PC-9 (cell line): ENCODE measurements around the gene AUTS2. TPM values are rescaled to one million over a fixed set of nuclear protein-coding genes. Genes with fewer than 3 reads are reported as not detected.

Experiments used
- BruUV-seq: library from RNA; stranded (reverse); fragments of 400-500 nt; replicated peaks from 2 replicates; lab custom pipeline; 2021; lab: Mats Ljungman, UMichigan
- CTCF ChIA-PET: fragments of 300-600 bp; sonication (Branson Sonifier 250); formaldehyde crosslinking; loops from one replicate; lab custom pipeline; 2022; ENCODE audit warnings: antibody characterized with exemption; lab: Charles Lee
- POLR2A ChIA-PET: fragments of 300-600 bp; sonication (Branson Sonifier 250); formaldehyde crosslinking; loops from one replicate; lab custom pipeline; 2022; ENCODE audit warnings: antibody characterized with exemption; ENCODE audit not compliant: unreplicated experiment; lab: Charles Lee
- DNase-seq, 2 experiments: peaks; one replicate each; pipeline versions ENCODE4 v3.0.0 to v3.0.0-alpha.2; 2015 to 2022; ENCODE audit warnings: mixed read lengths in 1 of 2
- H2AFZ ChIP-seq: fragments of 200-600 bp; sonication (generic); 2 replicates; pipeline ENCODE4 v1.8.1; 2017; ENCODE audit warnings: antibody characterized with exemption
- H3F3A ChIP-seq: fragments of 200-600 bp; sonication (generic); 2 replicates; pipeline ENCODE4 v1.8.1; 2017; ENCODE audit warnings: antibody characterized with exemption, mild to moderate bottlenecking, low read depth; ENCODE audit not compliant: insufficient read depth
- H3K27ac ChIP-seq: fragments of 200-600 bp; sonication (generic); 2 replicates; pipeline ENCODE4 v1.6.1; 2016; ENCODE audit warnings: mixed run types
- H3K27me3 ChIP-seq: fragments of 200-600 bp; sonication (generic); 2 replicates; pipeline ENCODE4 v1.6.1; 2016; ENCODE audit warnings: low read depth, mixed run types; ENCODE audit not compliant: insufficient read depth
- H3K36me3 ChIP-seq: fragments of 200-600 bp; sonication (generic); 2 replicates; pipeline ENCODE4 v1.6.1; 2016; ENCODE audit warnings: low read depth, mixed run types
- H3K4me1 ChIP-seq: fragments of 200-600 bp; sonication (generic); replicated peaks from 2 replicates; pipeline ENCODE4 v1.6.1; 2016; ENCODE audit warnings: mixed run types; ENCODE audit not compliant: insufficient read depth
- H3K4me2 ChIP-seq: fragments of 200-600 bp; sonication (generic); 2 replicates; pipeline ENCODE4 v1.6.1; 2017; ENCODE audit warnings: mixed run types
- H3K4me3 ChIP-seq: fragments of 200-600 bp; sonication (generic); 2 replicates; pipeline ENCODE4 v1.6.1; 2016; ENCODE audit warnings: mixed run types
- H3K79me2 ChIP-seq: fragments of 200-600 bp; sonication (generic); 2 replicates; pipeline ENCODE4 v1.6.1; 2017; ENCODE audit warnings: low read depth, mixed run types
- H3K9me2 ChIP-seq: fragments of 200-600 bp; sonication (generic); 2 replicates; pipeline ENCODE4 v1.8.1; 2017; ENCODE audit warnings: mild to moderate bottlenecking; ENCODE audit not compliant: insufficient read depth
- H3K9me3 ChIP-seq: fragments of 200-600 bp; sonication (generic); 2 replicates; pipeline ENCODE4 v1.8.1; 2016; ENCODE audit warnings: low read depth; ENCODE audit not compliant: insufficient read depth
- H4K20me1 ChIP-seq: fragments of 200-600 bp; sonication (generic); 2 replicates; pipeline ENCODE4 v1.8.1; 2017; ENCODE audit not compliant: insufficient read depth
- CTCF ChIP-seq: fragments of 200-600 bp; sonication (generic); conservative IDR thresholded peaks from 2 replicates; pipeline ENCODE4 v1.6.1; 2017; ENCODE audit warnings: mixed run types, antibody characterized with exemption, mild to moderate bottlenecking, moderate library complexity
- EZH2 ChIP-seq: fragments of 200-600 bp; sonication (generic); IDR thresholded peaks from 2 replicates; pipeline ENCODE4 v1.8.0; 2017; ENCODE audit warnings: antibody characterized with exemption, low read depth
- intact Hi-C: fragments of 100-400 bp; cut with micrococcal nuclease; formaldehyde crosslinking; loops from one replicate; pipeline ENCODE4 v1.10.0; 2022; ENCODE audit not compliant: unreplicated experiment
- total RNA-seq: library from RNA; stranded (reverse); gene quantifications from 2 replicates; pipeline ENCODE4 v1.2.3, GENCODE V29; 2021

Gene AUTS2
- total RNA-seq, 1 experiment from 2014 or later: not detected

DNA sequence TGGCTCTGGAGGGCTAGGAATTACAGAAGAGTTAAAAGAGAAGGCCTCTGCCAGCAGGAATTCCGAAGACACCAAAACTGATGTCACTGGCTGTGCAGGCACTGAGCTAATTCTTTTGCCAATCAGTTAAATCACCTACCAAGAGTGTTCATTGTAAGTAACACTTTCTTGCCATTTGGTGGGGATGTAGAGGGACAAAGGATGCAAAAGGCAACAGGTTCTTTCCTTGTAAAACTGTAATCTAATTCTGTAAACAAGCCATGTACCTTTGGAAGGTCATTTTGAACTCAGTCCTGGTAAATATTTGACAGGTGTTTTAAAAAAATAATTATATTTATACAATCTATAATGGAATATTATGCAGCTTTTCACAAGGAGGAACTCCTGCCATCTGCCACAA, 438.4 kb downstream of the AUTS2 start:
- Histone ChIP-seq H3F3A (no peaks in the 10 kb centered on the region), H3K36me3 (no peaks in the 10 kb centered on the region), H3K9me2 (no peaks in the 10 kb centered on the region; the same call in 1 of the 2 replicates), H3K9me3 (no peaks in the 10 kb centered on the region), H2AFZ (no peak overlapping the region), H3K27ac (no peak overlapping the region), H3K4me1 (no peaks in the 10 kb centered on the region), H3K4me2 (no peak overlapping the region), H3K4me3 (no peak overlapping the region), H3K79me2 (no peaks in the 10 kb centered on the region), H4K20me1 (no peaks in the 10 kb centered on the region), H3K27me3 (0 out of 2 replicates have a peak, but pooled peaks cover 2% of the 10 kb centered on the region)
- ChIA-PET POLR2A (no interaction called here), CTCF (no interaction called here)
- DNase-seq: no peak
- TF ChIP-seq EZH2 (no peak), CTCF (no peak)
- intact Hi-C loops: no loop called here
- no TSS peak for BruUV-seq

DNA sequence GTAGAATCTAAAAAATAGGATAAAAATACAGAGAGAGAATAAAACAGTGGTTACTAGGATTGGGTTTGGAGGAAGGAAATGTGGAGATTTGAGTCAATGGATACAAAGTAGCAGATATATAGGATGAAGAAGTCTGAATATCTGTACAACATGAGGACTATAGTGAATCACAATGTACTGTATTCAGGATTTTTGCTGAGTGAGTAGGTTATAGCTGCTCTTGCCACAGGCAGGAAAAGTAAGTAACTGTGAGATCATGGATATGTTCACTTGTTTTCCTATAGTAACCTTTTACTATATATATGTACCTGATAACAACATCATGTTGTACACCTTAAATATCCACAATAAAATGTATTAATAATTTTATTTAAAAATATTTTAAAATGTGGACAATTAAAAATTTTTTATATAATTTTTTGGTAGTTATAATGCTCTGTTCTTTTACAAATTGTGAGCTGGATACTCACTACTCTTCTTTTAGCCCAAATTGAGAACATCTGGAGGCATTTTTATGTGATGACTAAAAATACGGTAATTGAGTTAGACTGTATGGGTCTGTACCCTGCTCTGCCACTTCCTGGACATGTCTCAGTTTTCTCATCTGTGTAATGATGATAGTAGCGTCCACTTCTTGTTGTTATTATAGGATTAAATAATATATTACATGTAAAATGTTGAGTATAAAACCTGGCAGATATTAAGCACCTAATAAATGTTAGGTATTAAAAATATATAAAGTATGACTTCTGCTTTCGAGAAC, 439.1 kb downstream of the AUTS2 start:
- no peaks in the 10 kb centered on the region for H3F3A ChIP-seq

GRCh38 chr7:70040051-70040450, 441.8 kb downstream of the AUTS2 start:
- Histone ChIP-seq H3F3A (no peaks in the 10 kb centered on the region), H3K36me3 (no peaks in the 10 kb centered on the region), H3K4me3 (no peak overlapping the region), H3K27me3 (no peaks in the 10 kb centered on the region), H3K27ac (no peak overlapping the region), H4K20me1 (no peaks in the 10 kb centered on the region), H2AFZ (no peak overlapping the region), H3K9me2 (no peaks in the 10 kb centered on the region), H3K4me1 (no peaks in the 10 kb centered on the region), H3K4me2 (no peak overlapping the region), H3K9me3 (no peaks in the 10 kb centered on the region), H3K79me2 (no peaks in the 10 kb centered on the region)
- BruUV-seq: no TSS peak
- intact Hi-C loops: no loop called here
- TF ChIP-seq EZH2 (no peak), CTCF (no peak)
- ChIA-PET CTCF (no interaction called here), POLR2A (no interaction called here)
- DNase-seq: no peak

More for the DNA sequence above, 439.1 kb downstream of the AUTS2 start:
- H4K20me1 ChIP-seq: no peaks in the 10 kb centered on the region
- no peak overlapping the region for H3K27ac ChIP-seq
- H3K36me3 ChIP-seq: no peaks in the 10 kb centered on the region
- no peak overlapping the region for H2AFZ ChIP-seq
- no TSS peak for BruUV-seq
- H3K4me2 ChIP-seq: no peak overlapping the region
- POLR2A ChIA-PET: no interaction called here
- CTCF ChIA-PET: no interaction called here
- TF ChIP-seq EZH2 (no peak), CTCF (no peak)
- intact Hi-C loops: no loop called here
- H3K27me3 ChIP-seq: no peaks in the 10 kb centered on the region
- H3K4me3 ChIP-seq: no peak overlapping the region
- H3K9me3 ChIP-seq: no peaks in the 10 kb centered on the region
- H3K9me2 ChIP-seq: no peaks in the 10 kb centered on the region; the same call in 1 of the 2 replicates
- H3K4me1 ChIP-seq: no peaks in the 10 kb centered on the region
- DNase-seq: no peak
- no peaks in the 10 kb centered on the region for H3K79me2 ChIP-seq
